H9 (cell line): ENCODE data around the gene PLK1. TPM values are rescaled to one million over a fixed set of nuclear protein-coding genes. Genes with fewer than 3 reads are reported as not detected.

Experiments used
- DNase-seq: peaks from one replicate; pipeline ENCODE4 v3.0.0-alpha.2; 2017
- H2AFZ ChIP-seq: one replicate; pipeline ENCODE4 v1.6.1; 2013; ENCODE audit warnings: mild to moderate bottlenecking, low read length, control low read depth, moderate library complexity
- H2AK5ac ChIP-seq: 2 replicates; pipeline ENCODE4 v1.6.1; 2013; ENCODE audit warnings: low read length, control low read depth, mixed read lengths; ENCODE audit not compliant: insufficient read length
- H2BK120ac ChIP-seq: one replicate; pipeline ENCODE4 v1.6.1; 2013; ENCODE audit warnings: low read depth, mild to moderate bottlenecking, low read length, control low read depth, inconsistent platforms; ENCODE audit not compliant: poor library complexity, severe bottlenecking
- H2BK12ac ChIP-seq: 2 replicates; pipeline ENCODE4 v1.6.1; 2013; ENCODE audit warnings: low read length, control low read depth, mixed read lengths, low read depth; ENCODE audit not compliant: insufficient read length
- H2BK15ac ChIP-seq: 2 replicates; pipeline ENCODE4 v1.6.1; 2013; ENCODE audit warnings: low read depth, low read length, control low read depth
- H2BK20ac ChIP-seq: one replicate; pipeline ENCODE4 v1.6.1; 2013; ENCODE audit warnings: low read depth, mild to moderate bottlenecking, low read length, control low read depth, inconsistent platforms; ENCODE audit not compliant: poor library complexity, severe bottlenecking
- H2BK5ac ChIP-seq: 2 replicates; pipeline ENCODE4 v1.6.1; 2013; ENCODE audit warnings: low read length, control low read depth, mixed read lengths; ENCODE audit not compliant: insufficient read length
- H3K14ac ChIP-seq: 2 replicates; pipeline ENCODE4 v1.6.1; 2013; ENCODE audit warnings: low read length, control low read depth; ENCODE audit not compliant: insufficient read depth
- H3K18ac ChIP-seq: 2 replicates; pipeline ENCODE4 v1.6.1; 2013; ENCODE audit warnings: low read depth, mild to moderate bottlenecking, mixed read lengths, low read length, control low read depth; ENCODE audit not compliant: insufficient read length
- H3K23ac ChIP-seq: 2 replicates; pipeline ENCODE4 v1.6.1; 2013; ENCODE audit warnings: low read length, control low read depth, mixed read lengths, low read depth; ENCODE audit not compliant: insufficient read length
- H3K23me2 ChIP-seq: 2 replicates; pipeline ENCODE4 v1.6.1; 2013; ENCODE audit warnings: low read depth, mild to moderate bottlenecking, mixed read lengths, low read length, control low read depth; ENCODE audit not compliant: insufficient read length, poor library complexity, severe bottlenecking
- H3K27ac ChIP-seq: 2 replicates; pipeline ENCODE4 v1.5.1; 2013; ENCODE audit warnings: low read length, control low read depth, mixed read lengths, low read depth; ENCODE audit not compliant: insufficient read length
- H3K27me3 ChIP-seq: 2 replicates; pipeline ENCODE4 v1.6.1; 2013; ENCODE audit warnings: low read length, control low read depth, inconsistent platforms; ENCODE audit not compliant: insufficient read depth
- H3K4ac ChIP-seq: 2 replicates; pipeline ENCODE4 v1.6.1; 2013; ENCODE audit warnings: low read depth, mild to moderate bottlenecking, control low read depth, inconsistent platforms, low read length, moderate library complexity
- H3K4me1 ChIP-seq: 2 replicates; pipeline ENCODE4 v1.6.1; 2013; ENCODE audit warnings: low read length, control low read depth, inconsistent platforms; ENCODE audit not compliant: insufficient read depth
- H3K4me2 ChIP-seq: 2 replicates; pipeline ENCODE4 v1.6.1; 2013; ENCODE audit warnings: low read length, control low read depth, mixed read lengths; ENCODE audit not compliant: insufficient read length, insufficient read depth
- H3K56ac ChIP-seq: 2 replicates; pipeline ENCODE4 v1.6.1; 2013; ENCODE audit warnings: low read depth, mild to moderate bottlenecking, mixed read lengths, low read length, control low read depth; ENCODE audit not compliant: insufficient read length
- H3K79me1 ChIP-seq: 2 replicates; pipeline ENCODE4 v1.6.1; 2013; ENCODE audit warnings: low read depth, mild to moderate bottlenecking, moderate library complexity, low read length, control low read depth, inconsistent platforms; ENCODE audit not compliant: insufficient read depth, poor library complexity, severe bottlenecking
- H3K79me2 ChIP-seq: 2 replicates; pipeline ENCODE4 v1.6.1; 2013; ENCODE audit warnings: low read length, control low read depth, inconsistent platforms; ENCODE audit not compliant: insufficient read depth
- H3K9ac ChIP-seq: 2 replicates; pipeline ENCODE4 v1.6.1; 2013; ENCODE audit warnings: low read length, control low read depth, mixed read lengths; ENCODE audit not compliant: insufficient read length; ENCODE audit errors: extremely low read depth
- H3K9me3 ChIP-seq: one replicate; pipeline ENCODE4 v1.6.1; 2013; ENCODE audit warnings: low read depth, low read length, inconsistent platforms; ENCODE audit not compliant: control insufficient read depth
- H3T11ph ChIP-seq: one replicate; pipeline ENCODE4 v1.6.1; 2013; ENCODE audit warnings: mild to moderate bottlenecking, low read length, control low read depth, inconsistent platforms
- H4K20me1 ChIP-seq: one replicate; pipeline ENCODE4 v1.6.1; 2013; ENCODE audit not compliant: control insufficient read depth, insufficient read length, insufficient read depth
- H4K5ac ChIP-seq: 2 replicates; pipeline ENCODE4 v1.6.1; 2013; ENCODE audit warnings: low read depth, mild to moderate bottlenecking, mixed read lengths, low read length, control low read depth; ENCODE audit not compliant: insufficient read length
- H4K8ac ChIP-seq: replicated peaks from 2 replicates; pipeline ENCODE4 v1.6.1; 2013; ENCODE audit warnings: low read length, control low read depth, mixed read lengths, low read depth; ENCODE audit not compliant: insufficient read length
- H4K91ac ChIP-seq: 2 replicates; pipeline ENCODE4 v1.6.1; 2013; ENCODE audit warnings: low read depth, mild to moderate bottlenecking, moderate library complexity, mixed read lengths, low read length, control low read depth; ENCODE audit not compliant: insufficient read length
- H3K27ac Mint-ChIP-seq, 3 experiments: 2 replicates in 2 of 3; 3 replicates in 1 of 3; pipeline ENCODE4 v1.8.0; 2020 to 2021; ENCODE audit warnings: mixed read lengths in 3 of 3, mild to moderate bottlenecking in 1 of 3, moderate library complexity in 1 of 3
- H3K27me3 Mint-ChIP-seq: 2 replicates; pipeline ENCODE4 v1.8.0; 2021; ENCODE audit warnings: low read depth, mild to moderate bottlenecking, moderate library complexity, mixed read lengths
- H3K36me3 Mint-ChIP-seq, 3 experiments: 2 replicates in 2 of 3; 3 replicates in 1 of 3; pipeline ENCODE4 v1.8.0; 2020 to 2021; ENCODE audit warnings: low read depth in 3 of 3, mixed read lengths in 3 of 3; ENCODE audit not compliant: insufficient read depth in 1 of 3
- H3K4me1 Mint-ChIP-seq, 2 experiments: 2 replicates each; pipeline ENCODE4 v1.8.0; 2020; ENCODE audit warnings: mixed read lengths in 2 of 2
- H3K4me3 Mint-ChIP-seq, 2 experiments: 2 replicates in 1 of 2; 3 replicates in 1 of 2; pipeline ENCODE4 v1.8.0; 2020 to 2021; ENCODE audit warnings: mild to moderate bottlenecking in 2 of 2, mixed read lengths in 2 of 2, moderate library complexity in 1 of 2
- H3K9me3 Mint-ChIP-seq, 2 experiments: 2 replicates in 1 of 2; 3 replicates in 1 of 2; pipeline ENCODE4 v1.8.0; 2020; ENCODE audit warnings: mild to moderate bottlenecking in 2 of 2, mixed read lengths in 2 of 2, moderate library complexity in 1 of 2
- WGBS: extraction: QIAGEN DNeasy Blood & Tissue Kit; methylation state at CpG from one replicate; pipeline ENCODE4 v1.1.7; 2013; ENCODE audit warnings: missing lambda C conversion rate, low lambda C conversion rate, mixed read lengths; ENCODE audit not compliant: insufficient read length; ENCODE audit errors: extremely low coverage; 5-methylcytosine and 5-hydroxymethylcytosine counted together
- total RNA-seq: library from RNA; stranded (reverse); gene quantifications from 2 replicates; pipeline ENCODE4 v1.2.1, GENCODE V29; 2021
- TF ChIP-seq, protein P1 (sequence below): fragments of 200-600 bp; sonication (generic); conservative IDR thresholded peaks from 3 replicates; pipeline ENCODE4 v1.8.0; 2021; ENCODE audit warnings: antibody characterized with exemption, mild to moderate bottlenecking

PLK1 gene
- total RNA-seq, 1 experiment from 2014 or later: 140 TPM

DNA sequence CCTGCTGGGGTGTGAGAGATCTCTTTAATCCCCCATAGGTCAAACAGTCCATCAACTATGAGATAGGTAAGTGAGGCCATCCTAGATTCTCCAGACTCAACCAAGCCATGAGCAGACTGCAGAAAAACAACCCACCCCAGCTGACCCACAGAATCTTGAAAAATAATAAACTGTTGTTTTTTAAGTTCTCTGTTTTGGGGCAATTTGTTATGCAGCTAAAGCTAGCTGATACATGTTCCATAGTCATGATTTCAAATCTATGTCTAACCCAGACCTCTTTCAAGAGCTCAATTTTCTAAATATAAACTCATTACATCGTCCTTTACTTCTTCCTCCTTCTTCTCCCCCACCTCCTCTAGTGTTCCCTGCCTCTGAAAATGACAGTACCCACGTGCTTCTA, 24.3 kb downstream of the PLK1 start:
- H3K9ac ChIP-seq: no peak overlapping the region
- H3K27ac ChIP-seq: no peak overlapping the region
- no peak overlapping the region for H3T11ph ChIP-seq
- Mint-ChIP-seq H3K9me3 (peaks cover 5 to 8% of the 10 kb centered on the region in 2 experiments), H3K27ac (no peak overlapping the region), H3K4me1 (peaks cover 11 to 13% of the 10 kb centered on the region in 2 experiments), H3K4me3 (no peak overlapping the region; a peak in 1 of 5 replicates), H3K36me3 (peaks cover 4 to 12% (median 4%) of the 10 kb centered on the region in 3 experiments), H3K27me3 (peaks cover 11% of the 10 kb centered on the region)
- H2BK5ac ChIP-seq: no peak overlapping the region
- no peak overlapping the region for H2BK20ac ChIP-seq
- no peaks in the 10 kb centered on the region for H3K4me1 ChIP-seq
- H3K9me3 ChIP-seq: no peaks in the 10 kb centered on the region
- DNase-seq: no peak
- TF ChIP-seq, protein P1, sequence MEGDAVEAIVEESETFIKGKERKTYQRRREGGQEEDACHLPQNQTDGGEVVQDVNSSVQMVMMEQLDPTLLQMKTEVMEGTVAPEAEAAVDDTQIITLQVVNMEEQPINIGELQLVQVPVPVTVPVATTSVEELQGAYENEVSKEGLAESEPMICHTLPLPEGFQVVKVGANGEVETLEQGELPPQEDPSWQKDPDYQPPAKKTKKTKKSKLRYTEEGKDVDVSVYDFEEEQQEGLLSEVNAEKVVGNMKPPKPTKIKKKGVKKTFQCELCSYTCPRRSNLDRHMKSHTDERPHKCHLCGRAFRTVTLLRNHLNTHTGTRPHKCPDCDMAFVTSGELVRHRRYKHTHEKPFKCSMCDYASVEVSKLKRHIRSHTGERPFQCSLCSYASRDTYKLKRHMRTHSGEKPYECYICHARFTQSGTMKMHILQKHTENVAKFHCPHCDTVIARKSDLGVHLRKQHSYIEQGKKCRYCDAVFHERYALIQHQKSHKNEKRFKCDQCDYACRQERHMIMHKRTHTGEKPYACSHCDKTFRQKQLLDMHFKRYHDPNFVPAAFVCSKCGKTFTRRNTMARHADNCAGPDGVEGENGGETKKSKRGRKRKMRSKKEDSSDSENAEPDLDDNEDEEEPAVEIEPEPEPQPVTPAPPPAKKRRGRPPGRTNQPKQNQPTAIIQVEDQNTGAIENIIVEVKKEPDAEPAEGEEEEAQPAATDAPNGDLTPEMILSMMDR: no peak
- no peak overlapping the region for H3K18ac ChIP-seq
- H3K14ac ChIP-seq: no peak overlapping the region
- H3K4me2 ChIP-seq: no peak overlapping the region
- no peaks in the 10 kb centered on the region for H3K27me3 ChIP-seq
- H4K91ac ChIP-seq: no peak overlapping the region
- no peak overlapping the region for H4K8ac ChIP-seq
- H3K23ac ChIP-seq: no peak overlapping the region
- 100% methylated on average over 1 of the region's 2 CpGs for WGBS
- no peak overlapping the region for H2BK15ac ChIP-seq
- no peak overlapping the region for H2AFZ ChIP-seq
- H2AK5ac ChIP-seq: no peak overlapping the region
- H4K5ac ChIP-seq: no peak overlapping the region
- no peak overlapping the region for H2BK12ac ChIP-seq
- no peak overlapping the region for H2BK120ac ChIP-seq
- no peak overlapping the region for H3K4ac ChIP-seq
- H3K56ac ChIP-seq: no peak overlapping the region
- H4K20me1 ChIP-seq: no peaks in the 10 kb centered on the region
- H3K79me2 ChIP-seq: no peaks in the 10 kb centered on the region
- no peaks in the 10 kb centered on the region for H3K79me1 ChIP-seq
- H3K23me2 ChIP-seq: no peaks in the 10 kb centered on the region
